Activated CD8-positive, alpha-beta T cell treated with anti-CD3 and anti-CD28 coated beads for 36 hours (primary cell): Measurements from ENCODE around the gene HPCAL1. TPM values are rescaled to one million over a fixed set of nuclear protein-coding genes. Genes with fewer than 3 reads are reported as not detected.

Experiments
- ATAC-seq: fragments of 200-7000 bp; cut with Tn5 transposase; one replicate; pipeline ENCODE4 v1.10.0; 2021; ENCODE audit warnings: mild to moderate bottlenecking, moderate library complexity
- CTCF ChIA-PET: fragments of 350-600 bp; sonication (Branson Sonifier 250); formaldehyde crosslinking; loops from one replicate; lab custom pipeline; 2021; ENCODE audit warnings: antibody characterized with exemption; lab: Charles Lee
- POLR2A ChIA-PET: fragments of 350-600 bp; sonication (Branson Sonifier 250); formaldehyde crosslinking; loops from one replicate; lab custom pipeline; 2021; ENCODE audit warnings: antibody characterized with exemption; lab: Charles Lee
- DNase-seq: peaks from one replicate; pipeline ENCODE4 v3.0.0-alpha.2; 2020
- H3K27ac Mint-ChIP-seq: one replicate; pipeline ENCODE4 v1.8.0; 2021; ENCODE audit warnings: mild to moderate bottlenecking, mixed read lengths
- H3K27me3 Mint-ChIP-seq: one replicate; pipeline ENCODE4 v1.8.0; 2021; ENCODE audit warnings: mixed read lengths
- H3K36me3 Mint-ChIP-seq: one replicate; pipeline ENCODE4 v1.8.0; 2021; ENCODE audit warnings: low read depth, mixed read lengths
- H3K4me1 Mint-ChIP-seq: one replicate; pipeline ENCODE4 v1.8.0; 2021; ENCODE audit warnings: low read depth, mixed read lengths
- H3K4me3 Mint-ChIP-seq: one replicate; pipeline ENCODE4 v1.8.0; 2021; ENCODE audit warnings: mild to moderate bottlenecking, moderate library complexity, mixed read lengths
- H3K9me3 Mint-ChIP-seq: one replicate; pipeline ENCODE4 v1.8.0; 2021; ENCODE audit warnings: mixed read lengths
- intact Hi-C: fragments of 100-400 bp; cut with micrococcal nuclease; formaldehyde crosslinking; loops from one replicate; pipeline ENCODE4 v1.10.0; 2022
- total RNA-seq, 2 experiments: library from RNA; stranded (reverse); gene quantifications; one replicate each; pipeline ENCODE4 v1.2.3, GENCODE V29; 2021
- TF ChIP-seq, protein P1 (sequence below): fragments of 200-600 bp; IDR thresholded peaks from one replicate; pipeline ENCODE4 v1.8.0; 2022; ENCODE audit warnings: antibody characterized with exemption, mild to moderate bottlenecking

HPCAL1 gene
- total RNA-seq, 2 experiments from 2014 or later = 166 to 170 TPM

DNA sequence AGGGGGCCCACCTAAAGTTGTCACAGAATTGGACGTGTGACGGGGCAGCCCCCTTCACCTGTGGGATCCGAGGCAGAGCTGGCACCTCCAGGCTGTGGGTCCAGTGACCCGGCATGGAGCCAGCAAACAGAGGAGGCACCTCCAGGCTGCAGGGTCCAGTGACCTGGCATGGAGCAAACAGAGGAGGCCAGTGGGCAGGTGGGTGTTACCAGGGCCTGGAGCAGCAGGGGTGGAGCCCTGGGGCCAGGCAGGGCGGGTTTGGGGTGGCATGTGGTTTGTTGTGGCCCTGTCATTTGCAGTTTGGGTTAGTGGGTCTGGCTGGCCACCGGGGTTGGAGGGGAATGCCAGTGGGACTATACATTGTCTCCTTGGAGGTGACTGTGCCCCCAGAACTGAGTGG lies 68.2 kb downstream of the HPCAL1 start:
- ChIA-PET POLR2A (no interaction called here), CTCF (no interaction called here)
- intact Hi-C loops = no loop called here
- peaks cover 56% of the 10 kb centered on the region for H3K4me1 Mint-ChIP-seq
- no peaks in the 10 kb centered on the region for H3K9me3 Mint-ChIP-seq
- H3K4me3 Mint-ChIP-seq = no peak overlapping the region
- H3K27me3 Mint-ChIP-seq = no peaks in the 10 kb centered on the region
- ATAC-seq (no peak), DNase-seq (no peak)
- no peak overlapping the region for H3K27ac Mint-ChIP-seq
- TF ChIP-seq, protein P1, sequence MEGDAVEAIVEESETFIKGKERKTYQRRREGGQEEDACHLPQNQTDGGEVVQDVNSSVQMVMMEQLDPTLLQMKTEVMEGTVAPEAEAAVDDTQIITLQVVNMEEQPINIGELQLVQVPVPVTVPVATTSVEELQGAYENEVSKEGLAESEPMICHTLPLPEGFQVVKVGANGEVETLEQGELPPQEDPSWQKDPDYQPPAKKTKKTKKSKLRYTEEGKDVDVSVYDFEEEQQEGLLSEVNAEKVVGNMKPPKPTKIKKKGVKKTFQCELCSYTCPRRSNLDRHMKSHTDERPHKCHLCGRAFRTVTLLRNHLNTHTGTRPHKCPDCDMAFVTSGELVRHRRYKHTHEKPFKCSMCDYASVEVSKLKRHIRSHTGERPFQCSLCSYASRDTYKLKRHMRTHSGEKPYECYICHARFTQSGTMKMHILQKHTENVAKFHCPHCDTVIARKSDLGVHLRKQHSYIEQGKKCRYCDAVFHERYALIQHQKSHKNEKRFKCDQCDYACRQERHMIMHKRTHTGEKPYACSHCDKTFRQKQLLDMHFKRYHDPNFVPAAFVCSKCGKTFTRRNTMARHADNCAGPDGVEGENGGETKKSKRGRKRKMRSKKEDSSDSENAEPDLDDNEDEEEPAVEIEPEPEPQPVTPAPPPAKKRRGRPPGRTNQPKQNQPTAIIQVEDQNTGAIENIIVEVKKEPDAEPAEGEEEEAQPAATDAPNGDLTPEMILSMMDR = no peak
- H3K36me3 Mint-ChIP-seq = peaks cover 9% of the 10 kb centered on the region

DNA sequence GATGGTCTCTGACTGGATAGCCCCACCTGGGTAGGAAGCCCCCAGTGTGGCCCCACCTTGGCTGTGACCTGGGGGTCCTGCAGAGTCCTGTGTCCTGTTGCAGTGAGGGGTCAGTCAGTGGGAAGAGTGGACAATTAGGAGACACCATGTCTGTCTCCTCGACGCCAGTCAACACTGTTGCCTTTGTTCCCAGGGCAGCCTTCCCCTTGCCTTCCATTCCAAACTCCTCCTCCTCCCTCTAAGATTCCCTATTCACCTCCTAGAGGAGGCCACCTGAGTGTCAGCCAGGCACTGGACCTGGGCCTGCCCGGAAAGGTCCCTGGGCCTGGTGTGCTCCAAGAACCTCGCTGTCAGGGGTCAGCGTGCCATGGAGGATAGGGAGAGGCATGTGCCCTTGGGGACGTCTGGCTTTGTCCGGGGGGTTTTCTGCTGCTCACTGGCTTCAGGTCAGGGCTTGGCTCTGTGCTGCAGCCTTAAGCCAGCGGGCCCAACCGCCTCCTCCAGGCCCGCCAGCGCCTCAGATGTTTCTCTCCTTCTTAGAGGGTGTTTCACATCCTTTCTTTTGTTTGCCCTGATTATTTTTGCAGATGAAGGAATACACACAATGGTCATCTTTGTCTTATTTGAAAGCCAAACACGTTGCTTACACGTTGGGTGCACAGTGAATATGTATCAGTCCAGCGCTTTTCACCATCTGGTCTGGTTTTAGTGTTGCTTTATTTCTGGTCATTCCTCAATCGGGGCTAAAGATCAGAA lies 68.9 kb downstream of the HPCAL1 start:
- Mint-ChIP-seq H3K9me3 (no peaks in the 10 kb centered on the region), H3K27me3 (no peaks in the 10 kb centered on the region), H3K4me1 (peaks cover 58% of the 10 kb centered on the region), H3K27ac (peak overlapping the region; percentile 61), H3K36me3 (peaks cover 11% of the 10 kb centered on the region), H3K4me3 (no peak overlapping the region)
- TF ChIP-seq, protein P1 = no peak
- intact Hi-C loops = no loop called here
- ATAC-seq (no peak), DNase-seq (no peak)
- CTCF ChIA-PET = no interaction called here
- POLR2A ChIA-PET = interaction anchor here (0.6 to 1.4 kb wide), 2 partner anchors 75 to 141 kb away, joined by 3 read pairs; no protein-coding TSS in a partner anchor

DNA sequence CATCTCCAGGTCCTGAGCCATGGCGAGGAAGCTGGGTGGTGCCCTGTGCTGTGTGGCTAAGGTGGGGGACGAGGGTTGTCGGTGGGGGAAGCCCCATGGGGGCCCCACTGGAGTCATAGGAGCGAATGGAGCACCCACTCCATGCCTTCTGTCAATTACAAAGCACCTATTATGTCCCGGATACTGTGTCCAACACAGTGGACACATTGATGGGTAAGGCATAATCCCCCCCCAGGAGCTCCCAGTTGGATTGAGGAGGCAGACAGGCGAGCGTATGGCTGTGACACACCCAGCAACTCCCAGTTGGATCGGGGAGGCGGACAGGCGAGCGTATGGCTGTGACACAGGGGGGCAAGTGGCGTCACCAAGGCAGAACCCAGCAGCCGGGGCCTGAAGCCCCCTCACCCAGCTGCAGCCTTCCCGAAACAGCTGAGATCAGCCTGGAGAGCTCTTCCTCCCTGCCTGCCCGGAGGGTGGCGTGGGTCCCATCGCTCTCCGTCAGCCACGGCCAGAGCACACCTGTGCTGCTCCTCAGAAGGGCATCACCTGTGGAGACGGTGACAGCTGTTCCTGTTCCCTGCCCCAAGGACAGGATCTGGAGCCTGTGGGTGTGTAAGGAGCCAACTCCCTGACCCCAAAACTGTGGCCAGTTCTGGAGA lies 69.6 kb downstream of the HPCAL1 start:
- TF ChIP-seq, protein P1 = no peak
- ChIA-PET CTCF (no interaction called here), POLR2A (interaction anchor here (0.6 to 1.4 kb wide), 3 partner anchors 36 to 141 kb away, joined by 3 read pairs; no protein-coding TSS in a partner anchor)
- peaks cover 11% of the 10 kb centered on the region for H3K36me3 Mint-ChIP-seq
- no peak overlapping the region for H3K4me3 Mint-ChIP-seq
- H3K4me1 Mint-ChIP-seq = peaks cover 58% of the 10 kb centered on the region
- H3K27ac Mint-ChIP-seq = no peak overlapping the region
- ATAC-seq = no peak
- DNase-seq = no peak
- no peaks in the 10 kb centered on the region for H3K9me3 Mint-ChIP-seq
- no peaks in the 10 kb centered on the region for H3K27me3 Mint-ChIP-seq
- intact Hi-C loops = no loop called here

DNA sequence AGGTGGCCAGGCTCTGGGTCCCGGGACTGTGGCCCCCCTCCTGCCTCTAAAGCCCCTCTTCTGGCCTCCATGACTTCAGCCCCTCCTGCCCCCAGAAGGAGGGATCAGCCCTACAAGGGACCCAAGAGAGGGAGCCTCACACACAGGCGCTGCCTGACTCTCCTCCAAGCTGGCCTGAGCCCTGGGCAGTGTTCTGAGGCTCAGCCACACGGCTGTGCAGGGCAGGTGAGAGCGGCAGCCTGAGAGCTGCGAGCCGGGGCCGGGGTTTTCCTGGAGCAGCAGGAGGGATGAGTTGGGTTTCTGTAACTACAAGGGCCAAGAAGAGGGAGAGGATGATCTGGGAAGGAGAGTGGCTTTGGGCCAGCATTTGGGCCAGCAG lies 70.1 kb downstream of the HPCAL1 start:
- POLR2A ChIA-PET = interaction anchor here (0.7 to 1.4 kb wide), 3 partner anchors 35 to 76 kb away, joined by 3 to 4 read pairs (median 3); no protein-coding TSS in a partner anchor
- peaks cover 62% of the 10 kb centered on the region for H3K4me1 Mint-ChIP-seq
- TF ChIP-seq, protein P1 = no peak

DNA sequence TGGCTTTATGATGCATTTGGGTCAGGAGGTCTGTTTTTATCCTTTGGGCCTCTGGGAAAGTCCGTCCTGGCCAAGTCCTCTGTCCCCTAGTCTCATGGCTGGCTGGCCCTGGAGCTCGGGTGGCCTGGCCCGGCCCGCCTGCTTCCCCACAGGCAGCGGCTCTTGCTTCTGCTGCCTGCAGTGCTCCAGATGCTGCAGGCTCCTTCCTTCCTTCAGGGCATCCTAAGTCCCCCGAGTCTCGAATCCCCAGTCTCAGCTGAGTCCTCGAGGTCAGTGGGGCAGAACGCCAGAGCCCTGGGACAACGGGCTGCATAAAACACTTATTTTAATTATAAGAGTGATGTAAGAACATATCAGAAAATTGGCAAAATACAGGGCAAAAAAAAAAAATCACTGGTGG lies 71.2 kb downstream of the HPCAL1 start:
- H3K4me1 Mint-ChIP-seq = peaks cover 70% of the 10 kb centered on the region
- H3K27ac Mint-ChIP-seq = no peak overlapping the region
- ATAC-seq = no peak
- H3K27me3 Mint-ChIP-seq = no peaks in the 10 kb centered on the region
- TF ChIP-seq, protein P1 = no peak
- H3K9me3 Mint-ChIP-seq = no peaks in the 10 kb centered on the region
- POLR2A ChIA-PET = interaction anchor here (1.1 kb wide), 1 partner anchor 43 kb away, joined by 4 read pairs; no protein-coding TSS in a partner anchor
- H3K36me3 Mint-ChIP-seq = peaks cover 15% of the 10 kb centered on the region
- DNase-seq = no peak
- CTCF ChIA-PET = interaction anchor here (1.0 to 1.5 kb wide), 2 partner anchors 10 to 35 kb away, joined by 3 to 7 read pairs; no protein-coding TSS in a partner anchor
- no peak overlapping the region for H3K4me3 Mint-ChIP-seq
- intact Hi-C loops = no loop called here

More for the DNA sequence above, 70.1 kb downstream of the HPCAL1 start:
- no peak for DNase-seq
- Mint-ChIP-seq H3K27me3 (no peaks in the 10 kb centered on the region), H3K27ac (no peak overlapping the region), H3K36me3 (peaks cover 11% of the 10 kb centered on the region), H3K9me3 (no peaks in the 10 kb centered on the region), H3K4me3 (no peak overlapping the region)
- no peak for ATAC-seq
- intact Hi-C loops = no loop called here
- CTCF ChIA-PET = no interaction called here
